GM23338 (cell line): ENCODE data around the gene TCFL5. TPM values are rescaled to one million over a fixed set of nuclear protein-coding genes. Genes with fewer than 3 reads are reported as not detected.

Source experiments
- ATAC-seq: fragments of 200-7000 bp; cut with Tn5 transposase; 3 replicates; pipeline ENCODE4 v1.9.1; 2020
- DNase-seq: peaks from one replicate; pipeline ENCODE4 v3.0.0-alpha.2; 2015; ENCODE audit warnings: low spot score
- H2AFZ ChIP-seq: fragments of 200-600 bp; sonication (generic); 2 replicates; pipeline ENCODE4 v1.8.0; 2016; ENCODE audit warnings: antibody characterized with exemption, mild to moderate bottlenecking, moderate library complexity
- H3F3A ChIP-seq: fragments of 200-600 bp; sonication (generic); replicated peaks from 2 replicates; pipeline ENCODE4 v1.8.0; 2017; ENCODE audit warnings: antibody characterized with exemption, mixed run types, low read depth
- H3K27ac ChIP-seq: fragments of 200-600 bp; sonication (generic); 2 replicates; pipeline ENCODE4 v1.6.1; 2016; ENCODE audit warnings: low read depth
- H3K27me3 ChIP-seq: fragments of 200-600 bp; sonication (generic); 2 replicates; pipeline ENCODE4 v1.8.0; 2016; ENCODE audit warnings: mild to moderate bottlenecking, mixed run types, moderate library complexity; ENCODE audit not compliant: insufficient read depth
- H3K36me3 ChIP-seq: fragments of 200-600 bp; sonication (generic); 2 replicates; pipeline ENCODE4 v1.8.0; 2016; ENCODE audit warnings: mild to moderate bottlenecking; ENCODE audit not compliant: insufficient read depth
- H3K4me1 ChIP-seq: fragments of 200-600 bp; sonication (generic); 2 replicates; pipeline ENCODE4 v1.8.0; 2016; ENCODE audit warnings: mild to moderate bottlenecking, moderate library complexity; ENCODE audit not compliant: insufficient read depth
- H3K4me2 ChIP-seq: fragments of 200-600 bp; sonication (generic); 2 replicates; pipeline ENCODE4 v1.7.1; 2017; ENCODE audit warnings: mixed run types
- H3K4me3 ChIP-seq: fragments of 200-600 bp; sonication (generic); 2 replicates; pipeline ENCODE4 v1.6.1; 2016; ENCODE audit warnings: mixed run types
- H3K79me2 ChIP-seq: fragments of 200-600 bp; sonication (generic); replicated peaks from 2 replicates; pipeline ENCODE4 v1.8.0; 2017; ENCODE audit warnings: mild to moderate bottlenecking; ENCODE audit not compliant: insufficient read depth
- H3K9me2 ChIP-seq: fragments of 200-600 bp; sonication (generic); 2 replicates; pipeline ENCODE4 v1.8.0; 2017; ENCODE audit not compliant: insufficient read depth
- H4K20me1 ChIP-seq: fragments of 200-600 bp; sonication (generic); replicated peaks from 2 replicates; pipeline ENCODE4 v1.8.0; 2017; ENCODE audit warnings: mild to moderate bottlenecking; ENCODE audit not compliant: insufficient read depth
- H3K27ac Mint-ChIP-seq: 2 replicates; pipeline ENCODE4 v1.8.0; 2020; ENCODE audit warnings: inconsistent platforms, mild to moderate bottlenecking, moderate library complexity, mixed read lengths
- H3K27me3 Mint-ChIP-seq: 3 replicates; pipeline ENCODE4 v1.8.0; 2022; ENCODE audit warnings: low read depth, mild to moderate bottlenecking, moderate library complexity, mixed read lengths, inconsistent platforms; ENCODE audit not compliant: insufficient read depth, poor library complexity
- H3K36me3 Mint-ChIP-seq: 3 replicates; pipeline ENCODE4 v1.8.0; 2021; ENCODE audit warnings: low read depth, mild to moderate bottlenecking, inconsistent platforms, moderate library complexity, mixed read lengths
- H3K4me1 Mint-ChIP-seq: 3 replicates; pipeline ENCODE4 v1.8.0; 2020; ENCODE audit warnings: mild to moderate bottlenecking, inconsistent platforms, mixed read lengths
- H3K4me3 Mint-ChIP-seq: 3 replicates; pipeline ENCODE4 v1.8.0; 2021; ENCODE audit warnings: moderate library complexity, mild to moderate bottlenecking, inconsistent platforms, mixed read lengths
- H3K9me3 Mint-ChIP-seq: 3 replicates; pipeline ENCODE4 v1.8.0; 2020; ENCODE audit warnings: moderate library complexity, mild to moderate bottlenecking, inconsistent platforms, mixed read lengths
- CREB1 ChIP-seq: fragments of 250-450 bp; sonication (Bioruptor Pico); IDR thresholded peaks from 2 replicates; pipeline ENCODE4 v1.5.0; 2020; ENCODE audit warnings: low read depth, mild to moderate bottlenecking, moderate library complexity
- EZH2phosphoT487 ChIP-seq: fragments of 200-600 bp; sonication (generic); IDR thresholded peaks from one replicate; pipeline ENCODE4 v1.8.1; 2018; ENCODE audit warnings: antibody characterized with exemption; ENCODE audit not compliant: unreplicated experiment
- NANOG ChIP-seq: IDR thresholded peaks from 2 replicates; pipeline ENCODE4 v1.6.1; 2016; ENCODE audit warnings: antibody characterized with exemption, borderline replicate concordance
- POLR2AphosphoS5 ChIP-seq: IDR thresholded peaks from 2 replicates; pipeline ENCODE4 v1.6.1; 2016; ENCODE audit warnings: antibody characterized with exemption, low read depth
- STAT1 ChIP-seq: IDR thresholded peaks from one replicate; pipeline ENCODE4 v1.6.1; 2016; ENCODE audit warnings: antibody characterized with exemption; ENCODE audit not compliant: unreplicated experiment
- ZNF114 ChIP-seq: fragments of 250-450 bp; sonication (Bioruptor Pico); IDR thresholded peaks from 2 replicates; pipeline ENCODE4 v1.5.0; 2020; ENCODE audit warnings: mild to moderate bottlenecking, moderate library complexity
- ZNF331 ChIP-seq: fragments of 250-450 bp; sonication (Bioruptor Pico); IDR thresholded peaks from 2 replicates; pipeline ENCODE4 v1.5.0; 2020; ENCODE audit warnings: low read depth, mild to moderate bottlenecking, moderate library complexity
- polyA plus RNA-seq: library from polyadenylated mRNA; unstranded; fragments of >200 nt; fragmentation: Nextera tagmentation; extraction: Ambion mirVana; gene quantifications from 2 replicates; pipeline ENCODE4 v1.2.1, GENCODE V29; 2016
- total RNA-seq: library from RNA; depleted of rRNA; stranded (reverse); fragments of >200 nt; shearing (Covaris generic); gene quantifications from 2 replicates; pipeline ENCODE4 v1.2.3, GENCODE V29; 2014
- TF ChIP-seq, protein P1 (sequence below): IDR thresholded peaks from one replicate; pipeline ENCODE4 v1.6.1; 2018; ENCODE audit warnings: antibody characterized with exemption; ENCODE audit not compliant: unreplicated experiment

TCFL5 gene
- total and polyA plus RNA-seq, 2 experiments from 2014 or later = 5.8 to 19.3 TPM

DNA sequence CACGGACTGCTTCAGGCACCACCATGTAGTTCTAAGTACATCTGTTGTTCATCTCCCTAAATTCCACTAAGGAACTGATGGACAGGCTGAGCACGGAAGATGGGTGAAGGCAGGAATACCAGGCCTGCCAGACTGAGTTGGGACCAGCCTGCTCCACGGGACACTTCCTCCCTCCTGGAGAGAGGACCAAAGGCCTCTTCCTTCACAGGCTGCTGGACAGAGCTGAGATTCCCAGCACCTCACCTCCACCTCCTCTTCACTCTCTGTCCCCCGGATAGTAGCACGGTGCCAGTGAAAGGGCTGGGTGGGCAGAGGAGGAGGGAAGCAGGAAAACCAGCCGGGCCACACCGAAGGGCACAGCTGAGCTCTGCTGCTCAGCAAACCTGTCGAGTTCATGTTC is 22.9 kb upstream of the TCFL5 start:
- Mint-ChIP-seq H3K27ac (peak overlapping the region; percentile 73; the same call in 1 of the 2 replicates), H3K4me1 (peaks cover 43% of the 10 kb centered on the region), H3K9me3 (no peaks in the 10 kb centered on the region; the same call in 2 of the 3 replicates), H3K27me3 (peaks cover 13% of the 10 kb centered on the region), H3K36me3 (peaks cover 46% of the 10 kb centered on the region), H3K4me3 (no peak overlapping the region)
- Histone ChIP-seq H3K79me2 (no peaks in the 10 kb centered on the region), H3K27me3 (no peaks in the 10 kb centered on the region), H2AFZ (no peak overlapping the region), H4K20me1 (peaks cover 6% of the 10 kb centered on the region), H3K9me2 (no peaks in the 10 kb centered on the region), H3F3A (peaks cover 58% of the 10 kb centered on the region), H3K27ac (no peak overlapping the region), H3K4me2 (peak overlapping the region; percentile 15; the same call in 1 of the 2 replicates), H3K4me1 (peaks cover 24% of the 10 kb centered on the region), H3K4me3 (no peak overlapping the region), H3K36me3 (peaks cover 28% of the 10 kb centered on the region)
- ATAC-seq (peak; percentile 6; the same call in 2 of the 3 replicates), DNase-seq (no peak)
- TF ChIP-seq CREB1 (CRISPR knock-in tag) (no peak), EZH2phosphoT487 (no peak), POLR2AphosphoS5 (0 out of 2 replicates have a peak, but pooled peaks have one; percentile 2), NANOG (no peak), STAT1 (no peak)
- TF ChIP-seq, protein P1, sequence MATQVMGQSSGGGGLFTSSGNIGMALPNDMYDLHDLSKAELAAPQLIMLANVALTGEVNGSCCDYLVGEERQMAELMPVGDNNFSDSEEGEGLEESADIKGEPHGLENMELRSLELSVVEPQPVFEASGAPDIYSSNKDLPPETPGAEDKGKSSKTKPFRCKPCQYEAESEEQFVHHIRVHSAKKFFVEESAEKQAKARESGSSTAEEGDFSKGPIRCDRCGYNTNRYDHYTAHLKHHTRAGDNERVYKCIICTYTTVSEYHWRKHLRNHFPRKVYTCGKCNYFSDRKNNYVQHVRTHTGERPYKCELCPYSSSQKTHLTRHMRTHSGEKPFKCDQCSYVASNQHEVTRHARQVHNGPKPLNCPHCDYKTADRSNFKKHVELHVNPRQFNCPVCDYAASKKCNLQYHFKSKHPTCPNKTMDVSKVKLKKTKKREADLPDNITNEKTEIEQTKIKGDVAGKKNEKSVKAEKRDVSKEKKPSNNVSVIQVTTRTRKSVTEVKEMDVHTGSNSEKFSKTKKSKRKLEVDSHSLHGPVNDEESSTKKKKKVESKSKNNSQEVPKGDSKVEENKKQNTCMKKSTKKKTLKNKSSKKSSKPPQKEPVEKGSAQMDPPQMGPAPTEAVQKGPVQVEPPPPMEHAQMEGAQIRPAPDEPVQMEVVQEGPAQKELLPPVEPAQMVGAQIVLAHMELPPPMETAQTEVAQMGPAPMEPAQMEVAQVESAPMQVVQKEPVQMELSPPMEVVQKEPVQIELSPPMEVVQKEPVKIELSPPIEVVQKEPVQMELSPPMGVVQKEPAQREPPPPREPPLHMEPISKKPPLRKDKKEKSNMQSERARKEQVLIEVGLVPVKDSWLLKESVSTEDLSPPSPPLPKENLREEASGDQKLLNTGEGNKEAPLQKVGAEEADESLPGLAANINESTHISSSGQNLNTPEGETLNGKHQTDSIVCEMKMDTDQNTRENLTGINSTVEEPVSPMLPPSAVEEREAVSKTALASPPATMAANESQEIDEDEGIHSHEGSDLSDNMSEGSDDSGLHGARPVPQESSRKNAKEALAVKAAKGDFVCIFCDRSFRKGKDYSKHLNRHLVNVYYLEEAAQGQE = no peak

DNA sequence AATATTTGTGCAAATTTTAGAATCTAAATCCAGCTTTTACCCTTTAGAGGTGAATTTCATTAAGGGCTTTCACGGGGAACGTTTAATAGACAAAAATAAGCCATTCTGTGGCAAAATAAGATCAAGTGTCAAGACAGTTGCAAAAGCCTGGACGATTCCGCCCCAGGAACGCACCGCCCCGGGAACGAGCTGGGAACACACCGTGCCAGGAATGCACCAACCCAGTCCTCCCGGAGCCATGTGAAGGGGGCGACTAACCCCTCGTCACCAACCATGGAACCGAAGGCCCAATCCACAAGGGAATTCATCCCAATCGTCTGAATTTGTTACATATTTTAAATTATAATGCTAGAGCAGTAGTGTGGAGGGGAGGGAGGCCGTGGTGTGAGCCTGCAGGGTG is 20.8 kb upstream of the TCFL5 start:
- H3K27me3 ChIP-seq = no peaks in the 10 kb centered on the region
- peaks cover 24% of the 10 kb centered on the region for H3K36me3 Mint-ChIP-seq
- no peak overlapping the region for H3K27ac Mint-ChIP-seq
- no peak for ATAC-seq
- H4K20me1 ChIP-seq = peaks cover 6% of the 10 kb centered on the region
- peaks cover 44% of the 10 kb centered on the region for H3F3A ChIP-seq
- H3K9me2 ChIP-seq = no peaks in the 10 kb centered on the region
- peaks cover 28% of the 10 kb centered on the region for H3K4me1 ChIP-seq
- TF ChIP-seq, protein P1 = no peak
- TF ChIP-seq ZNF331 (CRISPR knock-in tag) = no peak
- TF ChIP-seq ZNF114 (CRISPR knock-in tag) = no peak
- no peak for TF ChIP-seq POLR2AphosphoS5
- TF ChIP-seq EZH2phosphoT487 = no peak
- peaks cover 52% of the 10 kb centered on the region for H3K4me1 Mint-ChIP-seq
- H3K4me2 ChIP-seq = no peak overlapping the region
- no peaks in the 10 kb centered on the region for H3K79me2 ChIP-seq
- H3K9me3 Mint-ChIP-seq = no peaks in the 10 kb centered on the region; the same call in 2 of the 3 replicates
- H2AFZ ChIP-seq = no peak overlapping the region
- no peak overlapping the region for H3K4me3 ChIP-seq
- H3K4me3 Mint-ChIP-seq = no peak overlapping the region
- peaks cover 11% of the 10 kb centered on the region for H3K36me3 ChIP-seq
- no peak for DNase-seq
- H3K27me3 Mint-ChIP-seq = peaks cover 18% of the 10 kb centered on the region
- H3K27ac ChIP-seq = no peak overlapping the region
